Measurements from ENCODE around the gene CTSO. TPM values are rescaled to one million over a fixed set of nuclear protein-coding genes. Genes with fewer than 3 reads are reported as not detected.

CTSO gene
- total and polyA plus RNA-seq, 4 donors, result 20.7 to 36.7 (median 24.5) TPM

GRCh38 chr4:155935389-155935986 lies 18.2 kb downstream of the CTSO start:
- H3K4me3 ChIP-seq (ENCODE audit: low read depth in 1 of 3, low read length in 3 of 3), result no peak overlapping the region
- TF ChIP-seq NR2F2 (IDR thresholded peaks at IDR 0.05) (no peak), JUND (IDR thresholded peaks at IDR 0.05) (peak in 1 of 2 donors; percentile 63), FOXA2 (IDR thresholded peaks at IDR 0.05) (no peak), ZBTB33 (IDR thresholded peaks at IDR 0.05) (no peak), REST (IDR thresholded peaks at IDR 0.05) (no peak), TAF1 (conservative IDR thresholded peaks at IDR 0.05) (no peak), RAD21 (IDR thresholded peaks at IDR 0.05) (peak in 1 of 2 donors; percentile 23), EGR1 (IDR thresholded peaks at IDR 0.05; ENCODE audit: low read depth in 2 of 2) (no peak), HNF4A (conservative IDR thresholded peaks at IDR 0.05) (peak; percentile 43 to 68), MAX (IDR thresholded peaks at IDR 0.05) (peak; percentile 44), YY1 (IDR thresholded peaks at IDR 0.05) (peak; percentile 50), FOXA1 (IDR thresholded peaks at IDR 0.05) (no peak), HNF4G (IDR thresholded peaks at IDR 0.05) (no peak), GABPA (IDR thresholded peaks at IDR 0.05 in 1 of 2, conservative IDR thresholded peaks at IDR 0.05 in 1 of 2) (no peak), SP1 (IDR thresholded peaks at IDR 0.05) (peak; percentile 37), RXRA (IDR thresholded peaks at IDR 0.05) (peak in 1 of 2 donors; percentile 69), ATF3 (IDR thresholded peaks at IDR 0.05) (no peak)
- TF ChIP-seq, protein P1, sequence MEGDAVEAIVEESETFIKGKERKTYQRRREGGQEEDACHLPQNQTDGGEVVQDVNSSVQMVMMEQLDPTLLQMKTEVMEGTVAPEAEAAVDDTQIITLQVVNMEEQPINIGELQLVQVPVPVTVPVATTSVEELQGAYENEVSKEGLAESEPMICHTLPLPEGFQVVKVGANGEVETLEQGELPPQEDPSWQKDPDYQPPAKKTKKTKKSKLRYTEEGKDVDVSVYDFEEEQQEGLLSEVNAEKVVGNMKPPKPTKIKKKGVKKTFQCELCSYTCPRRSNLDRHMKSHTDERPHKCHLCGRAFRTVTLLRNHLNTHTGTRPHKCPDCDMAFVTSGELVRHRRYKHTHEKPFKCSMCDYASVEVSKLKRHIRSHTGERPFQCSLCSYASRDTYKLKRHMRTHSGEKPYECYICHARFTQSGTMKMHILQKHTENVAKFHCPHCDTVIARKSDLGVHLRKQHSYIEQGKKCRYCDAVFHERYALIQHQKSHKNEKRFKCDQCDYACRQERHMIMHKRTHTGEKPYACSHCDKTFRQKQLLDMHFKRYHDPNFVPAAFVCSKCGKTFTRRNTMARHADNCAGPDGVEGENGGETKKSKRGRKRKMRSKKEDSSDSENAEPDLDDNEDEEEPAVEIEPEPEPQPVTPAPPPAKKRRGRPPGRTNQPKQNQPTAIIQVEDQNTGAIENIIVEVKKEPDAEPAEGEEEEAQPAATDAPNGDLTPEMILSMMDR (IDR thresholded peaks at IDR 0.05; ENCODE audit: low read depth, low read length, missing input control), result no peak
- no peaks in the 10 kb centered on the region for H3K27me3 ChIP-seq (ENCODE audit: control insufficient read depth in 4 of 4, insufficient read depth in 4 of 4, low read length in 3 of 4)
- DNase-seq (ENCODE audit: low spot score), result no peak
- H3K9me3 ChIP-seq (ENCODE audit: control insufficient read depth in 4 of 4, low read length in 3 of 4), result no peaks in the 10 kb centered on the region
- peaks cover 2 to 37% (median 26%) of the 10 kb centered on the region in 4 donors for H3K4me1 ChIP-seq (ENCODE audit: control insufficient read depth in 4 of 4, insufficient read depth in 4 of 4, low read length in 3 of 4)
- 33% methylated on average over 4 of the region's 4 CpGs for WGBS
- peaks cover 0 to 9% (median 4%) of the 10 kb centered on the region in 4 donors for H3K36me3 ChIP-seq (ENCODE audit: control insufficient read depth in 4 of 4, insufficient read depth in 3 of 4, low read depth in 1 of 4, low read length in 3 of 4)
- peak overlapping the region in 1 of 2 donors; percentile 44 for H3K9ac ChIP-seq (ENCODE audit: low read depth in 1 of 2, low read length in 2 of 2)
- H3K27ac ChIP-seq (ENCODE audit: low read depth in 1 of 2, low read length in 2 of 2), result no peak overlapping the region
